Ishikawa (cell line): ENCODE results near the gene PAH.

ENCODE experiments used
- CEBPB ChIP-seq: IDR thresholded peaks from 2 replicates; pipeline ENCODE4 v1.6.1; 2012
- CREB1 ChIP-seq: IDR thresholded peaks from 2 replicates; pipeline ENCODE4 v1.6.1; 2012; ENCODE audit warnings: low read depth
- EGR1 ChIP-seq: IDR thresholded peaks from 2 replicates; pipeline ENCODE4 v1.6.1; 2012
- EP300 ChIP-seq: IDR thresholded peaks from 2 replicates; pipeline ENCODE4 v1.6.1; 2012; ENCODE audit warnings: borderline replicate concordance
- FOXM1 ChIP-seq: IDR thresholded peaks from 2 replicates; pipeline ENCODE4 v1.6.1; 2012; ENCODE audit warnings: low read depth, borderline replicate concordance
- MAX ChIP-seq: IDR thresholded peaks from 2 replicates; pipeline ENCODE4 v1.6.1; 2012
- NFIC ChIP-seq: IDR thresholded peaks from 2 replicates; pipeline ENCODE4 v1.6.1; 2012
- RAD21 ChIP-seq: IDR thresholded peaks from 2 replicates; pipeline ENCODE4 v1.6.1; 2012; ENCODE audit warnings: low read depth
- TAF1 ChIP-seq: IDR thresholded peaks from 2 replicates; pipeline ENCODE4 v1.6.1; 2012; ENCODE audit warnings: low read depth, mild to moderate bottlenecking
- TCF12 ChIP-seq: IDR thresholded peaks from 2 replicates; pipeline ENCODE4 v1.6.1; 2012; ENCODE audit warnings: low read depth
- TEAD4 ChIP-seq: IDR thresholded peaks from 2 replicates; pipeline ENCODE4 v1.6.1; 2012
- USF1 ChIP-seq: IDR thresholded peaks from 2 replicates; pipeline ENCODE4 v1.6.1; 2012
- YY1 ChIP-seq: IDR thresholded peaks from 2 replicates; pipeline ENCODE4 v1.6.1; 2012; ENCODE audit warnings: low read depth
- ZBTB7A ChIP-seq: IDR thresholded peaks from 2 replicates; pipeline ENCODE4 v1.6.1; 2012; ENCODE audit warnings: low read depth
- TF ChIP-seq, protein P1 (sequence below): IDR thresholded peaks from 2 replicates; pipeline ENCODE4 v1.6.1; 2012; ENCODE audit warnings: low read depth, mild to moderate bottlenecking

The PAH gene

GRCh38 chr12:102865821-102866615 lies 51.0 kb downstream of the PAH start:
- no peak for TF ChIP-seq USF1
- no peak for TF ChIP-seq YY1
- TF ChIP-seq TEAD4: no peak
- TF ChIP-seq EP300: no peak

GRCh38 chr12:102862486-102862885 lies 54.6 kb downstream of the PAH start:
- TF ChIP-seq FOXM1: no peak
- TF ChIP-seq ZBTB7A: no peak
- TF ChIP-seq TCF12: no peak
- TF ChIP-seq MAX: no peak
- no peak for TF ChIP-seq TEAD4
- TF ChIP-seq EGR1: no peak

- TF ChIP-seq RAD21: no peak
Measured at GRCh38 chr12:102851246-102851645, 65.8 kb downstream of the PAH start.

DNA sequence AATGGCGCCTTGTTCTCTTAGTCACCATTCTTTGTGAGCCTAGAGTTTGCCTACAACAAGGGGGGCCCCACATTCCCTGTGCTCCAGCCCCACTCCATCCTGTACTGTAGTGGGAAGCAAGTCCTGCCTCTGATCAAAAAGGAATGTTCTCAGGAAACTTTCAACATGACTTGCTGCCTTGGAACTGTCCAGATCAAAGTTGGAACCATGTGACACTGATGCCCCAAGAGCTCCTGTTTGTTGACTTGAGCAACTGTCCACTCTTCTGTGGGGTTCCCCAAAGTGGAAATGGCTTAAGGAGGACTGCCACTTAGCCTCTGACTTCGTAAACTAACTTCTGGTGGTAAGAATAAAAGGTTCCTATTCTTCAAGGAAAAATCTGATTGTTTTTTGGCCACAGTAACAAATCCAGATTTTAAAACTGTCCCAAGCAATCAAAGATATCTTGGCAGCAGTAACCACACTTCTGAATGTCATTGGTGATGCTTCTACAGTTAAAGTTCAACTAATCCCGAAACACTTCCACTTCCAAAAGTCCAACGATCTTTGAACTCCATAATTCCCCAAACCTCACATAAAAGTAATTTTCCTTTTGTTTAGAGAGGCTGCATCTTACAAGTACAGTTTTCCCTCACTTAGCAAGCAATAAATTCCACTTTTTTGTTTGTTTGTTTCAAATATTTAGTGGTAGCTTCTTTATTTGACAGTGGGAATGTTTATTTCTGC lies 67.2 kb downstream of the PAH start:
- no peak for TF ChIP-seq YY1

GRCh38 chr12:102848832-102849231 lies 68.2 kb downstream of the PAH start:
- TF ChIP-seq TCF12 (no peak), NFIC (no peak), CREB1 (no peak), MAX (no peak), FOXM1 (no peak), ZBTB7A (no peak), TAF1 (no peak), RAD21 (no peak), TEAD4 (no peak), EP300 (no peak), CEBPB (no peak), USF1 (no peak)
- TF ChIP-seq, protein P1, sequence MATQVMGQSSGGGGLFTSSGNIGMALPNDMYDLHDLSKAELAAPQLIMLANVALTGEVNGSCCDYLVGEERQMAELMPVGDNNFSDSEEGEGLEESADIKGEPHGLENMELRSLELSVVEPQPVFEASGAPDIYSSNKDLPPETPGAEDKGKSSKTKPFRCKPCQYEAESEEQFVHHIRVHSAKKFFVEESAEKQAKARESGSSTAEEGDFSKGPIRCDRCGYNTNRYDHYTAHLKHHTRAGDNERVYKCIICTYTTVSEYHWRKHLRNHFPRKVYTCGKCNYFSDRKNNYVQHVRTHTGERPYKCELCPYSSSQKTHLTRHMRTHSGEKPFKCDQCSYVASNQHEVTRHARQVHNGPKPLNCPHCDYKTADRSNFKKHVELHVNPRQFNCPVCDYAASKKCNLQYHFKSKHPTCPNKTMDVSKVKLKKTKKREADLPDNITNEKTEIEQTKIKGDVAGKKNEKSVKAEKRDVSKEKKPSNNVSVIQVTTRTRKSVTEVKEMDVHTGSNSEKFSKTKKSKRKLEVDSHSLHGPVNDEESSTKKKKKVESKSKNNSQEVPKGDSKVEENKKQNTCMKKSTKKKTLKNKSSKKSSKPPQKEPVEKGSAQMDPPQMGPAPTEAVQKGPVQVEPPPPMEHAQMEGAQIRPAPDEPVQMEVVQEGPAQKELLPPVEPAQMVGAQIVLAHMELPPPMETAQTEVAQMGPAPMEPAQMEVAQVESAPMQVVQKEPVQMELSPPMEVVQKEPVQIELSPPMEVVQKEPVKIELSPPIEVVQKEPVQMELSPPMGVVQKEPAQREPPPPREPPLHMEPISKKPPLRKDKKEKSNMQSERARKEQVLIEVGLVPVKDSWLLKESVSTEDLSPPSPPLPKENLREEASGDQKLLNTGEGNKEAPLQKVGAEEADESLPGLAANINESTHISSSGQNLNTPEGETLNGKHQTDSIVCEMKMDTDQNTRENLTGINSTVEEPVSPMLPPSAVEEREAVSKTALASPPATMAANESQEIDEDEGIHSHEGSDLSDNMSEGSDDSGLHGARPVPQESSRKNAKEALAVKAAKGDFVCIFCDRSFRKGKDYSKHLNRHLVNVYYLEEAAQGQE: no peak

- TF ChIP-seq YY1 (no peak), CEBPB (no peak), USF1 (no peak), TAF1 (no peak), CREB1 (no peak), TCF12 (no peak), ZBTB7A (no peak), FOXM1 (no peak)
- TF ChIP-seq, protein P1: no peak
Measured at GRCh38 chr12:102847131-102847530, 69.9 kb downstream of the PAH start.
